NOMO-1 treated with dmso at 0.1 percent for 144 hours (cell line): ENCODE data around the gene PPM1H.
A peak's percentile ranks its signal among the peaks of the same experiment; 100 is the strongest.

ENCODE experiments used
- DNase-seq: peaks from one replicate; lab custom pipeline; 2025; ENCODE audit not compliant: unreplicated experiment; lab: John Stamatoyannopoulos, UW

Gene PPM1H

DNA sequence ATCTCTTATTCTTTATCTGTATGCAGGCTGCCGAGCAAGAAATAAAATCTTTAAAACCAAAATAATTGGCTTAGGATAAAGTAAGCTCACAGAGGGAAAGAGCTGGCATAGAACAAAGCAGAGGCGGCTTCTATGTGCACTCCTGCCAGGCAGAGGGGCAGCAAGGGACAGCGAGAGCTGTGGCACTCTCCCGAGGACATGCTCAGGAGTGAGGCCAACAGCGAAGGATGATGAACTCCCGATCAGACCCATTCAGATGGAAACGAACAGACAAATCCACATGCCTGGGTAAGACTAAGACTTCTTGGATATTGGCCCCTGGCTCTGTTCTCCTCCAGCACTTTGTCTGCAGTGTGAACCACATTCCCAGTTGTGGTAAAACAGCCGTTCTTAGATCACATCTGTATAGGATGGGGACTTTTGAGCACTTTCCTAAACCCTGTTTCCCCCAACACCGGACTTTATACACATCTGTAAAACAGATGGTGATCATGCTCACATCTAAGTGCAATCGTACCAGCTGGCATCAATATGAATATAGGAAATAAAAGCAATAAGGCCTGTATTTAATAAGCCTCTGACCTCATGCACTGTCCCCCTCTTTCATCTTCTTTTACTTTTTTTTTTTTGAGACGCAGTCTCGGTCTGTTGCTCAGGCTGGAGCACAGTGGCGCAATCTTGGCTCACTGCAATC is 134.1 kb downstream of the PPM1H start:
- no peak for DNase-seq

DNA sequence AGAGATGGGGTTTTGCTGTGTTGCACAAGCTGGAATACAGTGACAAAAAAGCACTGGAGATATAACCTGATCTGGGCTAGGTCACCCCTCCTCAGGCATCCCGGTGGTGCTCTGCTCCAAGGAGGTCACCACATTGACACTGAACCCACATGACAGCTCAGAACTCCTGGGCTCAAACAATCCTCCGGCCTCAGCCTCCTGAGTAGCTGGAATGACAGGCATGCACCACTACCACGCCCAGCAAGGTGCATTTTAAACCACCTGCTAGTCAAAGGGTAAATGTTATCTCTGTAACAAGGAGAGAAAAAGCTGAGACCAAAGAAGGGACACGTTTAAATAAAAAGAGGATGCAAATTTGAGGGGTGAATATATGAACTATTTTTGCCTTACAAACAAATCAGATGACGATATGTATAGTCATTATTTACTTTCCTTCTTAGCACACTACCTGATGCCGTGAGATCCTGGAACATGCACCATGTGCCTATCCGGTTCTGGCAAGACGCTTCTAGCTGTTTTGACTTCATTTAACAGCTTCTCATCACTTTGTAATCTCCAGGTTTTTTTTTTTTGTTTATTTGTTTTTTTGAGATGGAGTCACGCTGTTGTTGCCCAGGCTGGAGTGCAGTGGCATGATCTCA is 135.1 kb downstream of the PPM1H start:
- DNase-seq = no peak

DNA sequence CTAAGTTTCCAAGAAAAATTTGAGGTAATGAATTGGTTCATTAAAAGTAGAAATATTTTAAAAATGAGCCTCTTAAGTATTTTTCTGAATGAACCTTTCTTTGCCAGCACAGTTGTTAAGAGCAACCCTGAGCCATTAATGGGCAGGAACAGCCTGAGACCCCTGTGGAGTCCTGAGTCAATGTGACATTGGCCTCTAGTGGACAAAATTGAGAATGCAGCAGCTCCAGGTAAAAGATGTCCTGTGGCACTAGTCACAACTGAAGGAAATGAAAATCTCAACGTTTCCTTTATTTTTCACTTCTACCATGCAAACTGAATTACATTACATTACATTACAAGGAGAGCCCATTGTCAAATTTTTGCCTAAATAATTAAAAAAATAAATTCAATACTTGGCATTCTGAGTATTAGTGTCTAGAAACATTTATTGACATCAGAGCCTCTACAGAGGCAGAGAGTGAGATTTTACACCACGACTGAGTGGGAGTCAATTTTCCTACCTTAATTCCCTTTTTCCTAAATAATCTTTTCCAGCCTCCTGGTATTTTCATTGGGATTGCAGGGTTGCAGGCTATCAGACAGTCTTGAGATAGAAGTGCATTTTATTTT is 135.7 kb downstream of the PPM1H start:
- DNase-seq = no peak

DNA sequence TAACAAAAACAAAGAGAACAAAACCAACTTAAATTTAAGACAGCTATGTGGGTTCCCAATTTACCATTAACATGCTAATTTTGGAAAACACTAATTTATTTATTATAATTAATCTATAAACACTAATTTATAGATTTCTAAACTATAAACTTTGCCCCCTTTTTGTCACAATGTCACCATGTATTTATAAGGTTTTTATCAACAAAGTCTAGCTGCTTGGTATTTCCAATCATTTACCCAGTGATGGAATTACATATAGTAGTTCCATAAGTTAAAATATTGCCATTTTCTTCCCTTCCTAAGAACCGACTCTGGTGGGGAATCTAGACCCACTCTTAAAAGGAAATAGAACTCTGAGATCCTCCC is 140.7 kb downstream of the PPM1H start:
- DNase-seq = no peak

DNA sequence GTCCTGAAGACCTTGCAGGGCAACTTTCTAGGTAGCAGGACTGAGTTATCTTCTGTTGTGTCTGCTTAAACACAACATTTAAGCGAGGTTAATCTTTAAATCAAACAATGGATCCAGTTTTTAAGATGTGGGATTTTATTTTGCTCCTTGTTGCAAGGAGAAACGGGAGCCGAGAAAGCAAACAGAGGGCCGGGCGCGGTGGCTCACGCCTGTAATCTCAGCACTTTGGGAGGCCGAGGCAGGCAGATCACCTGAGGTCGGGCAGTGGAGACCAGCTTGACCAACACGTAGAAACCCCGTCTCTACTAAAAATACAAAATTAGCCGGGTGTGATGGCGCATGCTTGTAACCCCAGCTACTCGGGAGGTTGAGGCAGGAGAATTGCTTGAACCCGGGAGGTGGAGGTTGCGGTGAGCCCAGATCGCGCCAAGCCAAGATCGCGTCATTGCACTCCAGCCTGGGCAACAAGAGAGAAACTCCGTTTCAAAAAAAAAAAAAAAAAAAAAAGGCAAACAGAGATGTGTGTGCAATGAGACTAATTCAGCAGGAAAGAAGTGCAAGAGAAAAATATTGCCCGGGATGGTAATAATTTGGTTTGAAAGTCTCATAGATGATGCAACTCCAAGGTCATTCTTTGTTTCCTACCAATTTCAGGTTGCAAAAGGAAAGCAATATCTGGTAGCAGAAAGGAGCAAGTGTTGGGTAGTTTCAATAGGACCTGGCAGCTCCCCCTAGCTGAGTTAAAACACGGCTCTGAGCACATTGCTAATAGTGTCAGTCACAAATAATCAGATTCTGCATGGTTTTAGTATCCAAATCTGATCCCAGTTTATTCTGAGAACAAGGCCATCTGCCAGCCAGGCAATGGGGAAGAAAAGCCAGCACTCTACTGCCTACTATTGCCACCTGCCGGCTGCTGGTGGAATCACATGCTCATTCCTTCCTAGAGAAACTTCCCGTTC is 141.4 kb downstream of the PPM1H start:
- DNase-seq = peak; percentile 66

DNA sequence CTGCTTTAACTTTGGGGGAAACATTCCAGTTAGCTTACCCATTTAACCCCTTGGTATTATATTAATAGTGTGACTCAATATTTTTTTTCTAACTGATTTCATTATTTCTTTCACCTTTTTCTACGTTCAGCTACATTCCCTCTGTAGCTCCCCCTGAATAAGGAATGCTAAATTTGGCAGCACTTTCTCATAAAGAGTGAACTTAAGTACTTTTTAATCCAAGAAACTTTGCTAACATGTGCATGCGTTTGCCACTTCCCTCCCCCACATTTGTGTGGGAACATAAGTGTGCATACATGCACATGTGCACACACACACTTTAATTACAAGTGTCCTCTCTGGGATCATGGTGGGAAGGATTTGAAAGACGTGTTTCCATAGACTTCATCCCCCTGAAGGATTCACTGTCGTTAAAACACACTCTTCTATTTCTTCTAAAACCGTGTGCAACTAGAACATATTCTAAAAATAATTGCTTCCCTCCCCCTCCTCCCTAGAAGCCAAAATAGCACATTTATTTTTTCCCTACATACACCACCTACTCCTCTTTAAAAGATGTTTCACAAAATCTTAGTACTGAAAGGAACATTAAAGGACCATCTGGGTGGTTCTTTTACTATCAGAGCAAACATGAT is 142.6 kb downstream of the PPM1H start:
- DNase-seq = no peak

DNA sequence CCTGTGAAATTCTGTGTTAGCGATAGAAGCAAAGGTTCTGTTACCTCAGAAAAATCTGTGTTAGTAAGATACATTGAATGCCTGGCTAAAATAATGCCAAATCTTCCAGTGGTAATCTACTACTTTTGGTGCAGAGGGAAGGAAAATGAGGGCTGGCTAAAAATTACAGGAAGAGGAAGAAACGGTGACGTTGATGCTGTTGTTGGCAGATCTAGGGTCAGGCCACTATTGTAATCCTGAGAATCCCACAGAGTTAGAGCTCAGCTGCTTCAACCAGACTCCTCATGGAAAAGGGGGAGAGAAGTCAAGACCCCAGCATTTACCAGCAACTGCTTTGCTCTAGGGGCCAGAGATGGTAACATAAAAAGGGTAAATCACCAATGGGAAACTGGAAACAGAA is 145.1 kb downstream of the PPM1H start:
- DNase-seq = no peak

DNA sequence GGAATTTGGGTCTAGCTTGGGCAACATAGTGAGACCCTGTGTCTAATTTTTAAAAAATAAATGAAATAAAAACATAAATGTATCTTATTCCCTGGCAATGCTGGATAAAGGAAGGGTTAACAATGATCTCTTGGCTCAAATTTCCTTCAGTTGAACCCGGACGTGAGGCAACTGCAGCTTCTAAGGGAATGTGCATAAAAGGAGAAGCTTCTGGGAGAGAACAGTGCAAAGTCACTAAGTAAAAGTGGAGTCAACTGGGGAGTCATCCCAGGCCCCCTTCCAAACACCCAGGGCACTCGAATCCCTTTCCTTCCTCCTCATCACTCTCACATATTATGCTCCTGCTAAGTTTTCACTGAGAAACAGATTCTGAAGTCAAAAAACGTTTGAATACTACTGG is 147.3 kb downstream of the PPM1H start:
- no peak for DNase-seq

DNA sequence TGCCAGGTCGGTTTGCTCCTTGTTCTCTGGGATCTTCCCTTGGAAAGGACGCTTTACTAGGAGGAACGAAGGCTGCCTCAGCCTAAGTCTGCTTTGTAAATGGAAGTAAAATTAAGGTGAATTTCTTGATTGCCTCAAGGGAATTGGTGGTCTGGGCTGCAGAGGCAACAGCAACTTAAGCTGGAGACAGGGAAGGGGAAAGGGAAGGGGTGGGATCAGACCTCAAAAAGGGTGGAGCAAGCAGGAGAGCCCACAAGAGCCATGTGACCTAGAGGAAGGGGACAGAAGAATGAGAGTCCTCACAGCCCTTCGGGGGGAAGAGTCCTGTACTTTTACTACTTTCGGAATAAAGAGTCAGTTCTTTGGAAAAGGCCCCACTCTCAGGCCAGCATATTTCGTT is 147.9 kb downstream of the PPM1H start:
- no peak for DNase-seq

DNA sequence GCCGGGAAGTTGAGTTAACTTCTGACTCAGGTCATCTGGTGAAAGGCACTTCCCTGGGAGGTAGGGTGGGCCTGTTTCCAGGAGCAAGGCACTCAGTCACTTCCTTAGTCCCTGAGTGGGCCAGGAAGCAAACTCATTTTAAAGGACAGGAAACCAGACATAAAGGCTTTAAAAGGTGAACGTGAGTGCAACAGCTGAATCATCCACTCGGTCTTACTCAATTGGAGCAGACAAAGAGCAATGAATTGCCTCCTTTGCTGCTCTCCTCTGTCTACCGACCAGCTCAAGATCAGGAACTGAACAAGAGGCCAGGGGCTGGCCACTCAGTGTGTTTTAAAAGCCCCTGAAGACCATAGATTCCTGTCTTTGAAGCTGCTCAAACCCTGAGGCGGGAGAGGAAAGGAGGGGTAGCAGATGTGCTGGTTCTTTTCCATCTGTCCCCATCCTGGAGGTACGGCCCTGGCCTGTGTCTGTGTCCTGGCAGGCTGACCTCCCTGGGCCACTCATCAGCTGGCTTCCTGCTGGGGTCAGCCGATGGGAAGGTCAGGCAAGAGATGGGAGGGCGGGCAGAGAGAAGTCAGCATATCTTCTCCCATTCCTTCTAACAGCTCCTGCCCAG is 148.9 kb downstream of the PPM1H start:
- peak; percentile 60 for DNase-seq

DNA sequence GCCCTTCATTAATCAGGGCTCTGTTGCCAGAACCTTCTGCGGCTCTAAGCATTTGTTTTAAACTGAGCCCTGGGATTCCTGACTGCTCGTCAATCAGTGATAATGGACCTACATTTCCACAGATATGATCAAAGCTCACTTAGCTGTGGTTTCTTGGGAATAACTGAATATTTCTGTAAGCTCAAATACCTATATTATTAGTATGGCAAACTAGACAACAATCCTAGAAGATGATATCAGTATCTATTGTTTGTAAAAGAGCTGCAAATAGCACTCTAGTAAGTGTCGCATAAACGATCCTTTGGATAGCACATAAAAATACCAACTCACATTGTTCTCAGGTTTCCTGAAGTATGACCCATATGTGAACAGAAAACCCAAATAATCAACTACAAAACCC is 150.4 kb downstream of the PPM1H start:
- DNase-seq = no peak

DNA sequence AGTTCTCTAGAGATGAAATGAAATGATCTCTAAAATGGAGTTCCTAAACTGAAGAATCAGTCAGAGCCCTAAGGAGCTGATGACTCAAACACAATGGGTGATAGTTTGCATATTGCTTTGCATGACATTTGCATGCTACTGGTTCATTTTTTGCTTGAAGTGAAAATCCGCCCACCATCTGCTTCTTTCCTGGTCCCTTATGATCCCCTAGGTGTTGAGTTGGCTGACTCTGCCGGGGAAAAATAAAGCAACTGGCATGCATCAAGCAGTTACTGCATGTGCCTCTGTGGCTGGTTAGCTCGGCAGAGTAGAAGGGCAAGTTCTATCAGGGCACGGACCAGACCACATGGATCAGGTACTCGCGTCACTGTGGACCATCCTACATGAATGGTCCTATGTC is 151.1 kb downstream of the PPM1H start:
- DNase-seq = no peak

DNA sequence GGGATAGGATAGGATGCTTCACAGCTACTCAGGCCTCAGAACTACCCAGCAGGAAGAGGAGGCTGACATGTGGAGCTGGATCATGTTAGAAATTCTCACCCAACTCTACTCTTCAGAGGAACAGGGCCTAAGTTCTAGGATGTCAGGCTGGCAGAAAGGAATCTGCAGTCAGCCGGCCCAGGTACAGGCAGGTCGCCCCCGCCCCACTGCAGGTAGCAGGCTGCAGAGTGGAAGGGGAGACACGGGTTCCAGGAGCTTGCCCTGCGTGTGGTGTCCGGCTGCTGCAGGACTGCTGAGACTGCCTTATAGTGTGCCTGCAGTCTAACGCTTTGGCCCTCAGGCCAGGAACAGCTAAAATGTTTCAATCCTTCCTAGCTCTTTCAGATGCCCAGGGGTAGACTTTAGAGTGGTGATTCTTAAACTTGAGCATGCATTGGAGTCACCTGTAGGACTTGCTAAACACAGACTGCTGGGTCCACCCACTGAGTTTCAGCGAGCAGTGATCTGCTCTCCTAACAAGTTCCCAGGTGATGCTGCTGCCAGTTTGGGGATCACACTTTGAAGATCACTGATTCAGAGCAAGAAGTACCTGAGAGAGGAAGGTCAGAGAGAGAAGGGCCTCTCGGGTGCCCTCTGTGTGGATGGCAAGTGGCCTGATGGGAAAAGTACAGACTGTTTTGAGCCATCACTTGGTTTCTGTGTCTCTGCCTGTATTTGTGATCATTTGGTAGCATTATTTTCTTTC is 153.6 kb downstream of the PPM1H start:
- DNase-seq = no peak

DNA sequence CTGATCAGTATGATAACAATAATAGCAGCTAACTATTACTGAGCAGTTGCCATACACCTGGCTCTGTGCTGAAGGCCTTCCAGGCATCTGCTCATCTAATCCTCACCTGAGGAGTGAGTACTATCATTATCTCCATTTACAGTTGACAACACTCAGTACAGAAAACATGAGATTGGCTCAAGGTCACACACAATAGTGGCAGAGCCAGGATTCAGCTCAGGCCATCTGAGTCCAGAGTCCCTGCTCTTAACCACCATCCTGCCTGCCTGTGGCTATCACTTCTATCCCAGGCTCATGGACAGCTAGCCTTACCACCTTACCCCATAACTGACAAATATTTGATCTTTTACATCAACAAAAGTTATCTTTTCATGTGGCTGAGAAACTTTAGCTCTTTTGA is 155.5 kb downstream of the PPM1H start:
- DNase-seq = no peak

DNA sequence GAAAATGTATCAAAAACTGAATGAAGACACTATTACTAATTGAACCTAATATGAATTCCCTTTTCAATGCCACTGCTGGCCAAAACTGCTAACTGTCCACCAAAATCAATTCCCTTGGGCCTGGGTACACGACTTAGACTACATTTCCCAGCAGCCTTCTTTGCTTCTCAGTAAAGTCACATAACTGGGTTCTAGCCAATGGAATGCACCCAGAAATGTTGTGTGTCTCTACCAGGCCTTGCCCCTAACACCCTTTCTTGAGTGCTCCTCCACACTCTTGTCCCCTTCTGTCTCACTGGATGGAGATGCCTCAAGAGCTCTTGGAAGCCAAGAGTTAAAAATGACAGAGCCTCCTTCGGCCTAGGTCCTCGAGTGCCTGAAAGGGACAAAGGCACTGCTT is 156.8 kb downstream of the PPM1H start:
- no peak for DNase-seq

DNA sequence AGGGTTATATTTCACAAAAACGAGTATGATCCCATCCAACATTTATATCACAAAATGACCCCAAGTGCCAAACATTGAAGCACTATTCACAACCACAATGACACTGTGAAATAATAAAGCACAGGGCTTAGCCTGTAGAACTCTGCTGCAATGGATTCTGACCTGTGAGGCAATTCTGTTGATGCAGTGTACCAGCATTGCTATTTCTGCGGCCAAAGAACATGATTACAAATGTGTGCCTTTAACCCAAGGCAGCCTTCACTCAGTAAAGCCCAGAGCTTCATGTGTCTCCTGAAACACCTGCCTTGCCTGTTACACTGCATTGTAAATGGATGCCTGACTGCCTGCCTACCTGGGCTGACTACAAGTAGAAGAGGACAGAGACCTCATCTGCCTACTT is 158.0 kb downstream of the PPM1H start:
- DNase-seq = no peak

DNA sequence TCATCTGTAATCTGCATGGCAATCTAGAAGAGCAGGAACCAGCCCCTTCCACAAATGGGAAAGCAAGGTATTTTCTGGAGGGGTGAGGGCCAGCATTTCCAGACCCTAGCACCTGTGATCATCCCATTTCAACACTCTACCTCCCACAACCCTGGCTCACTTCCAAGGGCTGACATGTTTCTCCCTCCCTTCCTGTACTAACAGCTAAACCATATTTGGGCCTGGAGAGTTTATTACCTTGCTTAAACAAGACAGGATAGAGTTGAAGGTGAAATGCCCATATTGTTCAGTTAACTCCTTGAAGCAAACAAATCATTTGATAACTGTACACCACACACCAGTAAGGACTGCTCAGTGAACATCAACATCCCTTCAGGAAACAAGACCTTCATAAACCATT is 158.4 kb downstream of the PPM1H start:
- DNase-seq = no peak

DNA sequence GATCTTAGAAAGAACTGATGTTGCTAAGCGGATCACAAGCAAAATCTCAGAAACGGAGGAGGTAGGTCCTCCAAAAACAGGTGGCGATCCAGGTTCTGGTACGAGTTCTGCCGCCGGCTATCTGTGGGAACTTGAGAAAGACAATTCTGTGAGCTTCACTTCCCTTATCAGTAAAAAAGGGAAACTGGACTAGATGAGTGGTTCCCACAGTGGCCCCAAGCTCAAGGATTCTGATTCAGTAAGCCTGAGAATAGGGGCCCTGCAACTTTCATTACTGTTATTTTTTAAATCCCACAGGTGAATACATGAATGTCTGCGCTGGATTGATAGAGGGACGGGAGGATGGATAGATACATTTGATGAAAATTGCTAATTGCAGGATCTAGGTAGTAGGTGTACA is 160.2 kb downstream of the PPM1H start:
- peak; percentile 30 for DNase-seq

DNA sequence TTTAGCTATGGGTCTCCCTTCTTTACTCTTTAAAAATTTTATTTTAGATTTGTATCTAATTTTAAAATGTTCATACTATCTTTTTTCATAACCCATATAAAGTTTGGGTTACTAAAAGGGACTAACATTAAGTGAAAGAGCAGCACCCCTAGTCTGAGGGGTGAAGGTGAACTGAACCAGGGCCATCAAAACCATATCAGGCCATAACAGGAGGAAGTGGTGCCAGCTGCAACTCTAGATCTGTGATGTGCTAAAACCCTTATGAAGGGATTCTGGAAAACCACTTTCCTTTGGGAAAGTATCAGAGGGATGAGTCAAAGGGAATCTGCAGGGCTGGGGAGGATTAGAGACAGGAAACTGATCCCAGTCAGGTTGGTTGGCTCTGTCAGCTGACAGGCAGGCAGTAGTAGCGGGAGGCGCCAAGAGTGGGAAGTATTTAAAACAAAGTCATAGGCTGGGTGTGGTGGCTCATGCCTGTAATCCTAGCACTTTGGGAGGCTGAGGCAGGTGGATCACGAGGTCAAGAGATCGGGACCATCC is 162.5 kb downstream of the PPM1H start:
- no peak for DNase-seq

DNA sequence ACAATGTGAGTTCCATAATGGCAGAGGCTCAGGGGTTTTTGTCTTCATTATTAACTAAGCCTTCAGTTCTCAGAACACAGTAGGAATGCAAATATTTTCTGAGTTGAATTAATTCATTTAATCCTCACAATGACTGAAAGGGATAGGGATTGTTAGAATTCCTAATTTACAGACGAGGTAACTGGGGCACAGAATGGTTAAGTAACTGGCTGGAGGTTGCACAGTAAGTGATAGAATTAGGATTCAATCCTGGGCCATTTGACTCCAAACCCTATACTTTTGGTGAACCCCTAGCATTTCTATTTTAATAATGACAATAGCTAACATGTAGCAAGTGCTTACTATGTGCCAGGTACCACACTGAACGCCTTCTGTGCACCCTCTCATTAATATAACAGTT is 163.1 kb downstream of the PPM1H start:
- DNase-seq = no peak
